ENCODE data around the gene GPR156.
A peak's percentile ranks its signal among the peaks of the same experiment; 100 is the strongest.

GPR156 gene

DNA sequence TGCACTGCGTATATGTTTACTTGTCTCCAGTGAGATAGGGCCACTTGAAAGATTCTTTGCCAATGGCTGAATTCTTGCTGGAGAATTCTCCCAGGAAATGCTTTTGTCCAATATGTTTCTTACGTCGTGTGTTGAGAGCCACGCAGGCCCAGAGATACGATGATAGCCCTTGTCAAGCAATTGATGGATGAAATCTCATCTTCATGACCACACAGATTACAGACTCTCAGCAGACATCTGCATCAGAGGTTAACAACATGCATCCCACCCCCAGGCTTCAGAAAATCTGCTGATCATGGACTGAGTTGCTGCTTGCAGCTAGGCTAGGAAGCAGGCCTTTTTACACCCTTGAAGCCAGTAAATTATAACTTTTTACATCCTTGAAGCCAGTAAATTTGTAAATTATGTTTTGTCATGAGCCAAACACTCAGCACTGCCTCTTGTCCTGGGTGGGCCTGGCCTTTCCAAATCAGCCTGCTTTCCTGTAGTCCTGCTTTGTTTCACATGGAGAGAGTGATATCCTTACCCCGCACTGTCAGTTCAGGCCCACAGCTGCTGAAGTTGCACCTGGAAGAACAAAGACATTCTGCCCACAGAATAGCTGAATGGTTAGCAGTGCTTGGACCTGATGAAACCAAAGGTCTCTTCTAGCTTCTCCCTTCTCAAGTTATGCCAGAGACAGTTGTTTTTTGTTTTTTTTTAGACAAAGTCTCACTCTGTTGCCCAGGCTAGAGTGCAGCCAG is 84.4 kb downstream of the GPR156 start:
- no peak overlapping the region for H3K4me3 ChIP-seq (ENCODE audit: low read depth, low read length)
- no peak for DNase-seq (ENCODE audit: low read depth)
- TF ChIP-seq, protein P1, sequence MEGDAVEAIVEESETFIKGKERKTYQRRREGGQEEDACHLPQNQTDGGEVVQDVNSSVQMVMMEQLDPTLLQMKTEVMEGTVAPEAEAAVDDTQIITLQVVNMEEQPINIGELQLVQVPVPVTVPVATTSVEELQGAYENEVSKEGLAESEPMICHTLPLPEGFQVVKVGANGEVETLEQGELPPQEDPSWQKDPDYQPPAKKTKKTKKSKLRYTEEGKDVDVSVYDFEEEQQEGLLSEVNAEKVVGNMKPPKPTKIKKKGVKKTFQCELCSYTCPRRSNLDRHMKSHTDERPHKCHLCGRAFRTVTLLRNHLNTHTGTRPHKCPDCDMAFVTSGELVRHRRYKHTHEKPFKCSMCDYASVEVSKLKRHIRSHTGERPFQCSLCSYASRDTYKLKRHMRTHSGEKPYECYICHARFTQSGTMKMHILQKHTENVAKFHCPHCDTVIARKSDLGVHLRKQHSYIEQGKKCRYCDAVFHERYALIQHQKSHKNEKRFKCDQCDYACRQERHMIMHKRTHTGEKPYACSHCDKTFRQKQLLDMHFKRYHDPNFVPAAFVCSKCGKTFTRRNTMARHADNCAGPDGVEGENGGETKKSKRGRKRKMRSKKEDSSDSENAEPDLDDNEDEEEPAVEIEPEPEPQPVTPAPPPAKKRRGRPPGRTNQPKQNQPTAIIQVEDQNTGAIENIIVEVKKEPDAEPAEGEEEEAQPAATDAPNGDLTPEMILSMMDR (IDR thresholded peaks at IDR 0.05; ENCODE audit: insufficient read depth, low read depth, low read length, missing control alignments), result no peak

GRCh38 chr3:120198305-120198878 is 86.6 kb downstream of the GPR156 start:
- peak; percentile 30 for DNase-seq (ENCODE audit: low read depth)
- no peak overlapping the region for H3K4me3 ChIP-seq (ENCODE audit: low read depth, low read length)
- TF ChIP-seq, protein P1 (IDR thresholded peaks at IDR 0.05; ENCODE audit: insufficient read depth, low read depth, low read length, missing control alignments), result peak; percentile 27

GRCh38 chr3:120196812-120197211 is 88.2 kb downstream of the GPR156 start:
- no peak for DNase-seq (ENCODE audit: low read depth)
- H3K4me3 ChIP-seq (ENCODE audit: low read depth, low read length), result no peak overlapping the region
- TF ChIP-seq, protein P1 (IDR thresholded peaks at IDR 0.05; ENCODE audit: insufficient read depth, low read depth, low read length, missing control alignments), result no peak

DNA sequence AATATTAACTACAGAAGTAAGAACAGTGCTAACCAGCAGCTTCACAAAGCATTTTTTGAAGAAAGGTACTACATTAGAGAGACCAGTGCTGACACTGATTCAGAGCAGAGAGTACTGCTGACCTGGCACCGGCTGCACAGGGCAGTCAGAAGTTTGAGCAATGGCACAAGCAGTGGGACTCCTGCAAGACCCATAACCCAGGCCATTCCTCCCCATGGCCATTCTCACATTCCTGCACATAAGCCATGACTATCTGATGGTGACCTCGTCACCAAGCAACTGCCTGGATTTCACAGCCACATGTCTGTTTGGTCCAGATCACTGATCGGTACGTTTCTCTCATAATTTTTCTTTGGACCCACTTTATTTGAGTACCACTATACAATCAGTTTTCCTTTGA is 88.7 kb downstream of the GPR156 start:
- H3K4me3 ChIP-seq (ENCODE audit: low read depth, low read length), result no peak overlapping the region
- TF ChIP-seq, protein P1 (IDR thresholded peaks at IDR 0.05; ENCODE audit: insufficient read depth, low read depth, low read length, missing control alignments), result no peak
- DNase-seq (ENCODE audit: low read depth), result no peak

- DNase-seq (ENCODE audit: low read depth), result no peak
- TF ChIP-seq, protein P1 (IDR thresholded peaks at IDR 0.05; ENCODE audit: insufficient read depth, low read depth, low read length, missing control alignments), result no peak
- no peak overlapping the region for H3K4me3 ChIP-seq (ENCODE audit: low read depth, low read length)
Measured at GRCh38 chr3:120193554-120193953, 91.5 kb downstream of the GPR156 start.

DNA sequence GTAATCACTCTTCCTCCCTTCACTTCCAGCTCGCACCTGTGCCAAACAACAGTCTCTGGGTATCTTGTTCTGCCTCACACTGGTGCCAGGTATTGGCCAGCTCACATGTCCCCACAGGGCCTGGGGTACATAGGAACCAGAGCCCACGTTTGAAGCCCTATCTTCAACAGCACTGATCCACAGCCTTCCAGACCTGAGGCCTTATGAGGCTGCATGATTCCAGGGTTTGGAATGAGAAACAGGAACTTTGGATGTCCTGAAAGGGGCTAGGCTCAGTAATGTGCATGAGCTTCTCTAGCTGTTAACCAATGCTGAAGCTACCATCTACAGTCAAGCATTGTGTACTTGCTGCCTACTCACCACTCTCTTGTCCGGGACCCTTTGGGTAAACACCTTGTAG is 92.4 kb downstream of the GPR156 start:
- TF ChIP-seq, protein P1 (IDR thresholded peaks at IDR 0.05; ENCODE audit: insufficient read depth, low read depth, low read length, missing control alignments), result no peak
- H3K4me3 ChIP-seq (ENCODE audit: low read depth, low read length), result no peak overlapping the region
- no peak for DNase-seq (ENCODE audit: low read depth)

All from GM12865 (cell line).